ENCODE data around the gene N4BP2. TPM values are rescaled to one million over a fixed set of nuclear protein-coding genes. Genes with fewer than 3 reads are reported as not detected.

N4BP2 gene
- polyA plus RNA-seq (2012; rRNA removed): 1.2 and 1.4 TPM in 2 replicates
- polyA plus RNA-seq (2012; cell fraction: cytosol; rRNA removed): 1.6 and 1.8 TPM in 2 replicates
- 1.4 and 3.2 TPM in 2 replicates for polyA plus RNA-seq (2012; cell fraction: nucleus; rRNA removed)

DNA sequence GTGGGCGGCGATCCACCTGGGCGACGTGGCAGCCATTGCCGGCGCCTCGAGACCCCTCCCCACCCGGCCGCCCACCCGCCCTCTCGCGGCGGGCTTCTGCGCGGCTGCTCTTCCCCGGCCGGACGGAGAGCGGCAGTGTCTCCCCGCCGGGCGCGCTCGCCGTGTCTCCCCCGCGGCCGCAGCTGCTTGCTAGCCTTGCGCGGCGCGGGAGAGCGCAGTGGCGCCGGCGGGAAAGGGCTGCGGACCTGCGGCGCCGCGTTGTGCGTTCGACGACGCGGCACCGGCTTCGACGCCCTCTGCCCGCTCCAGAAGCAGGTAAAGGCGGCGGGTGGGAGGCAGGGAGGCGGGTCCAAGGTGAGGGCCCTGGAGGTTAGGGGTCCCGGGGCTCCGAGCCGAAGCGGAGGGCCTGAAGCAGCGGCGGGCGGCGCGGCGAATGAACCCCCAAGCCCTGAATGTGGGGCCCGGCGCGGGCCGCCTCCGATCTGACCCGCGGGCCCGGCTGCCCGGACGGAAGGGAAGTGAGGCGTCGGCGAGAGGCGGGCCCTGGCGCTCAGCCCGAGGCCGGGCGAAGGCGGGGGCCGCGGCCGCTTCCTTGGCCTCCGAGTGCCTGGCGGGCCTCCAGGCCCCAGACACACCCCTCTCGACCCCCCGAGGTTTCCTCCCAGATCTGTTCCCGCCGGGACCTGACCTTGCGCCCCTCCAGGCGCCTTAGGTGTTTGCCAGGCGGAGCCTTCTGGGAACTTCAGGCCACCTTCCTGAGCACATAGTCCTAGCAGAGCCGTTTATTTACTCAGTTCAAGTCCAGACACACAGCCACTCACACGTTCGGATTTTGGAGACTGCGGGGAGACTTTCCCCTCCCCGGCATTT, at the start of gene N4BP2:
N4BP2 (plus strand) TSS at position 135 of the 870 bp plus-strand sequence. CDS start 40,491 bp downstream, outside the sequence.
- Histone ChIP-seq H3K36me3 (replicated peaks in 1 of 2; ENCODE audit: control insufficient read depth in 1 of 2, insufficient read depth in 2 of 2, low read length in 1 of 2) (no peaks in the 10 kb centered on the region), H3F3A (replicated peaks; ENCODE audit: insufficient read depth) (peaks cover 30% of the 10 kb centered on the region), H3K9ac (peak within 1 kb of the TSS; percentile 94), H3K4me3 (ENCODE audit: low read depth in 2 of 2, low read length in 1 of 2) (peak within 1 kb of the TSS; percentile 71 to 82), H4K20me1 (ENCODE audit: insufficient read depth) (no peaks in the 10 kb centered on the region), H3K79me2 (ENCODE audit: insufficient read depth) (peaks cover 26% of the 10 kb centered on the region), H3K4me1 (ENCODE audit: control insufficient read depth in 1 of 2, insufficient read depth in 2 of 2, low read depth in 1 of 2, low read length in 1 of 2) (peaks cover 0 to 6% of the 10 kb centered on the region in 2 experiments; a peak in 3 of 4 replicates), H2AFZ (ENCODE audit: low read depth) (peak within 1 kb of the TSS; percentile 91), H3K27me3 (ENCODE audit: insufficient read depth) (no peaks in the 10 kb centered on the region), H3K9me3 (no peaks in the 10 kb centered on the region), H3K4me2 (peak within 1 kb of the TSS; percentile 87), H3K27ac (ENCODE audit: low read depth in 2 of 2, low read length in 1 of 2) (peak within 1 kb of the TSS; percentile 97 to 98), H3K9me2 (no peaks in the 10 kb centered on the region)
- DNase-seq: peak; percentile 93
- CTCF ChIA-PET: interaction anchor here (0.6 to 3.6 kb wide), 24 partner anchors 16 to 786 kb away, joined by 3 to 54 read pairs (median 4); partner anchors contain the start of gene PDS5A
- POLR2A ChIA-PET: interaction anchor here (0.5 to 2.0 kb wide), 9 partner anchors 10 to 734 kb away, joined by 3 to 21 read pairs (median 4); partner anchors contain the start of genes LIAS, RPL9 and UBE2K
- WGBS (ENCODE audit: low lambda C conversion rate): 0% methylated on average over 8 of the region's 99 CpGs
- TF ChIP-seq YY1 (IDR thresholded peaks at IDR 0.05; ENCODE audit: low read depth) (0 out of 2 replicates have a peak, but pooled peaks have one; percentile 6), NRF1 (IDR thresholded peaks at IDR 0.05; ENCODE audit: low read depth, low read length) (no peak), FOXJ3 (CRISPR knock-in tag; IDR thresholded peaks at IDR 0.05) (no peak), GABPA (IDR thresholded peaks at IDR 0.05; ENCODE audit: low read depth) (peak; percentile 44; the same call in 1 of the 2 replicates), FOSL2 (IDR thresholded peaks at IDR 0.05; ENCODE audit: borderline replicate concordance, low read depth) (no peak), RCOR1 (IDR thresholded peaks at IDR 0.05; ENCODE audit: low read length) (no peak), TAF1 (IDR thresholded peaks at IDR 0.05; ENCODE audit: borderline replicate concordance, low read depth, low read length) (no peak; the same call in 1 of the 2 replicates), SMC3 (IDR thresholded peaks at IDR 0.05; ENCODE audit: low read depth, low read length) (peak; percentile 48), EZH2phosphoT487 (IDR thresholded peaks at IDR 0.05; ENCODE audit: borderline replicate concordance, low read depth) (no peak), TEAD4 (IDR thresholded peaks at IDR 0.05; ENCODE audit: borderline replicate concordance, insufficient read depth) (no peak), CHD2 (IDR thresholded peaks at IDR 0.05; ENCODE audit: low read length, partially characterized antibody) (no peak), JUND (IDR thresholded peaks at IDR 0.05) (no peak), NFIC (IDR thresholded peaks at IDR 0.05; ENCODE audit: borderline replicate concordance) (peak; percentile 87), MXI1 (IDR thresholded peaks at IDR 0.05; ENCODE audit: low read depth, low read length) (peak; percentile 14; the same call in 1 of the 2 replicates), POLR2AphosphoS5 (IDR thresholded peaks at IDR 0.05; ENCODE audit: low read depth, low read length) (peak; percentile 86)
- TF ChIP-seq, protein P1, sequence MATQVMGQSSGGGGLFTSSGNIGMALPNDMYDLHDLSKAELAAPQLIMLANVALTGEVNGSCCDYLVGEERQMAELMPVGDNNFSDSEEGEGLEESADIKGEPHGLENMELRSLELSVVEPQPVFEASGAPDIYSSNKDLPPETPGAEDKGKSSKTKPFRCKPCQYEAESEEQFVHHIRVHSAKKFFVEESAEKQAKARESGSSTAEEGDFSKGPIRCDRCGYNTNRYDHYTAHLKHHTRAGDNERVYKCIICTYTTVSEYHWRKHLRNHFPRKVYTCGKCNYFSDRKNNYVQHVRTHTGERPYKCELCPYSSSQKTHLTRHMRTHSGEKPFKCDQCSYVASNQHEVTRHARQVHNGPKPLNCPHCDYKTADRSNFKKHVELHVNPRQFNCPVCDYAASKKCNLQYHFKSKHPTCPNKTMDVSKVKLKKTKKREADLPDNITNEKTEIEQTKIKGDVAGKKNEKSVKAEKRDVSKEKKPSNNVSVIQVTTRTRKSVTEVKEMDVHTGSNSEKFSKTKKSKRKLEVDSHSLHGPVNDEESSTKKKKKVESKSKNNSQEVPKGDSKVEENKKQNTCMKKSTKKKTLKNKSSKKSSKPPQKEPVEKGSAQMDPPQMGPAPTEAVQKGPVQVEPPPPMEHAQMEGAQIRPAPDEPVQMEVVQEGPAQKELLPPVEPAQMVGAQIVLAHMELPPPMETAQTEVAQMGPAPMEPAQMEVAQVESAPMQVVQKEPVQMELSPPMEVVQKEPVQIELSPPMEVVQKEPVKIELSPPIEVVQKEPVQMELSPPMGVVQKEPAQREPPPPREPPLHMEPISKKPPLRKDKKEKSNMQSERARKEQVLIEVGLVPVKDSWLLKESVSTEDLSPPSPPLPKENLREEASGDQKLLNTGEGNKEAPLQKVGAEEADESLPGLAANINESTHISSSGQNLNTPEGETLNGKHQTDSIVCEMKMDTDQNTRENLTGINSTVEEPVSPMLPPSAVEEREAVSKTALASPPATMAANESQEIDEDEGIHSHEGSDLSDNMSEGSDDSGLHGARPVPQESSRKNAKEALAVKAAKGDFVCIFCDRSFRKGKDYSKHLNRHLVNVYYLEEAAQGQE (IDR thresholded peaks at IDR 0.05; ENCODE audit: low read depth, low read length): no peak
- TF ChIP-seq, protein P2, sequence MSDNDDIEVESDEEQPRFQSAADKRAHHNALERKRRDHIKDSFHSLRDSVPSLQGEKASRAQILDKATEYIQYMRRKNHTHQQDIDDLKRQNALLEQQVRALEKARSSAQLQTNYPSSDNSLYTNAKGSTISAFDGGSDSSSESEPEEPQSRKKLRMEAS (IDR thresholded peaks at IDR 0.05; ENCODE audit: low read depth): peak; percentile 61
- TF ChIP-seq, protein P3, sequence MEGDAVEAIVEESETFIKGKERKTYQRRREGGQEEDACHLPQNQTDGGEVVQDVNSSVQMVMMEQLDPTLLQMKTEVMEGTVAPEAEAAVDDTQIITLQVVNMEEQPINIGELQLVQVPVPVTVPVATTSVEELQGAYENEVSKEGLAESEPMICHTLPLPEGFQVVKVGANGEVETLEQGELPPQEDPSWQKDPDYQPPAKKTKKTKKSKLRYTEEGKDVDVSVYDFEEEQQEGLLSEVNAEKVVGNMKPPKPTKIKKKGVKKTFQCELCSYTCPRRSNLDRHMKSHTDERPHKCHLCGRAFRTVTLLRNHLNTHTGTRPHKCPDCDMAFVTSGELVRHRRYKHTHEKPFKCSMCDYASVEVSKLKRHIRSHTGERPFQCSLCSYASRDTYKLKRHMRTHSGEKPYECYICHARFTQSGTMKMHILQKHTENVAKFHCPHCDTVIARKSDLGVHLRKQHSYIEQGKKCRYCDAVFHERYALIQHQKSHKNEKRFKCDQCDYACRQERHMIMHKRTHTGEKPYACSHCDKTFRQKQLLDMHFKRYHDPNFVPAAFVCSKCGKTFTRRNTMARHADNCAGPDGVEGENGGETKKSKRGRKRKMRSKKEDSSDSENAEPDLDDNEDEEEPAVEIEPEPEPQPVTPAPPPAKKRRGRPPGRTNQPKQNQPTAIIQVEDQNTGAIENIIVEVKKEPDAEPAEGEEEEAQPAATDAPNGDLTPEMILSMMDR (IDR thresholded peaks at IDR 0.05): peak; percentile 52
- TF ChIP-seq, protein P4, sequence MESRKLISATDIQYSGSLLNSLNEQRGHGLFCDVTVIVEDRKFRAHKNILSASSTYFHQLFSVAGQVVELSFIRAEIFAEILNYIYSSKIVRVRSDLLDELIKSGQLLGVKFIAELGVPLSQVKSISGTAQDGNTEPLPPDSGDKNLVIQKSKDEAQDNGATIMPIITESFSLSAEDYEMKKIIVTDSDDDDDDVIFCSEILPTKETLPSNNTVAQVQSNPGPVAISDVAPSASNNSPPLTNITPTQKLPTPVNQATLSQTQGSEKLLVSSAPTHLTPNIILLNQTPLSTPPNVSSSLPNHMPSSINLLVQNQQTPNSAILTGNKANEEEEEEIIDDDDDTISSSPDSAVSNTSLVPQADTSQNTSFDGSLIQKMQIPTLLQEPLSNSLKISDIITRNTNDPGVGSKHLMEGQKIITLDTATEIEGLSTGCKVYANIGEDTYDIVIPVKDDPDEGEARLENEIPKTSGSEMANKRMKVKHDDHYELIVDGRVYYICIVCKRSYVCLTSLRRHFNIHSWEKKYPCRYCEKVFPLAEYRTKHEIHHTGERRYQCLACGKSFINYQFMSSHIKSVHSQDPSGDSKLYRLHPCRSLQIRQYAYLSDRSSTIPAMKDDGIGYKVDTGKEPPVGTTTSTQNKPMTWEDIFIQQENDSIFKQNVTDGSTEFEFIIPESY (IDR thresholded peaks at IDR 0.05; ENCODE audit: borderline replicate concordance, low read depth): 0 out of 2 replicates have a peak, but pooled peaks have one; percentile 22
- TF ChIP-seq, protein P5, sequence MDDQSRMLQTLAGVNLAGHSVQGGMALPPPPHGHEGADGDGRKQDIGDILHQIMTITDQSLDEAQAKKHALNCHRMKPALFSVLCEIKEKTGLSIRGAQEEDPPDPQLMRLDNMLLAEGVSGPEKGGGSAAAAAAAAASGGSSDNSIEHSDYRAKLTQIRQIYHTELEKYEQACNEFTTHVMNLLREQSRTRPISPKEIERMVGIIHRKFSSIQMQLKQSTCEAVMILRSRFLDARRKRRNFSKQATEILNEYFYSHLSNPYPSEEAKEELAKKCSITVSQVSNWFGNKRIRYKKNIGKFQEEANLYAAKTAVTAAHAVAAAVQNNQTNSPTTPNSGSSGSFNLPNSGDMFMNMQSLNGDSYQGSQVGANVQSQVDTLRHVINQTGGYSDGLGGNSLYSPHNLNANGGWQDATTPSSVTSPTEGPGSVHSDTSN (IDR thresholded peaks at IDR 0.05): no peak
- TF ChIP-seq, protein P6, sequence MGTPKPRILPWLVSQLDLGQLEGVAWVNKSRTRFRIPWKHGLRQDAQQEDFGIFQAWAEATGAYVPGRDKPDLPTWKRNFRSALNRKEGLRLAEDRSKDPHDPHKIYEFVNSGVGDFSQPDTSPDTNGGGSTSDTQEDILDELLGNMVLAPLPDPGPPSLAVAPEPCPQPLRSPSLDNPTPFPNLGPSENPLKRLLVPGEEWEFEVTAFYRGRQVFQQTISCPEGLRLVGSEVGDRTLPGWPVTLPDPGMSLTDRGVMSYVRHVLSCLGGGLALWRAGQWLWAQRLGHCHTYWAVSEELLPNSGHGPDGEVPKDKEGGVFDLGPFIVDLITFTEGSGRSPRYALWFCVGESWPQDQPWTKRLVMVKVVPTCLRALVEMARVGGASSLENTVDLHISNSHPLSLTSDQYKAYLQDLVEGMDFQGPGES (IDR thresholded peaks at IDR 0.05; ENCODE audit: low read depth, low read length): no peak

All from SK-N-SH (cell line).